GM04504 (cell line): ENCODE results near the gene RUNX3.
A peak's percentile ranks its signal among the peaks of the same experiment; 100 is the strongest.

Source experiments
- DNase-seq: peaks from one replicate; pipeline ENCODE4 v3.0.0-alpha.2; 2012; ENCODE audit warnings: low read depth

The RUNX3 gene

GRCh38 chr1:24963099-24963872 lies 33.2 kb upstream of the RUNX3 start:
- DNase-seq = no peak

GRCh38 chr1:24961961-24962861 lies 32.1 kb upstream of the RUNX3 start:
- no peak for DNase-seq

GRCh38 chr1:24961334-24961733 lies 31.3 kb upstream of the RUNX3 start:
- no peak for DNase-seq

- DNase-seq = no peak
Measured at GRCh38 chr1:24960071-24960801, 30.2 kb upstream of the RUNX3 start.

- no peak for DNase-seq
Measured at GRCh38 chr1:24959623-24959975, 29.5 kb upstream of the RUNX3 start.

- DNase-seq = no peak
Measured at GRCh38 chr1:24958766-24959622, 28.9 kb upstream of the RUNX3 start.

- DNase-seq = no peak
Measured at GRCh38 chr1:24957808-24958752, 28.0 kb upstream of the RUNX3 start.

- no peak for DNase-seq
Measured at GRCh38 chr1:24957016-24957807, 27.1 kb upstream of the RUNX3 start.

GRCh38 chr1:24955779-24956365 lies 25.8 kb upstream of the RUNX3 start:
- no peak for DNase-seq

GRCh38 chr1:24955161-24955560 lies 25.1 kb upstream of the RUNX3 start:
- peak; percentile 24 for DNase-seq

- no peak for DNase-seq
Measured at GRCh38 chr1:24954631-24955030, 24.6 kb upstream of the RUNX3 start.

- no peak for DNase-seq
Measured at GRCh38 chr1:24954022-24954421, 23.9 kb upstream of the RUNX3 start.

- no peak for DNase-seq
Measured at GRCh38 chr1:24952413-24952841, 22.4 kb upstream of the RUNX3 start.

- DNase-seq = no peak
Measured at GRCh38 chr1:24951810-24952412, 21.8 kb upstream of the RUNX3 start.

GRCh38 chr1:24951337-24951736 lies 21.3 kb upstream of the RUNX3 start:
- no peak for DNase-seq

GRCh38 chr1:24949331-24949881 lies 19.3 kb upstream of the RUNX3 start:
- DNase-seq = peak; percentile 31

GRCh38 chr1:24948079-24948827 lies 18.2 kb upstream of the RUNX3 start:
- no peak for DNase-seq
